GM18868 (cell line): Measurements from ENCODE around the gene SBNO2.

Experiments used
- ATAC-seq: cut with Tn5 transposase; IDR thresholded peaks from one replicate; pipeline ENCODE4 v1.9.1; 2021; ENCODE audit warnings: mild to moderate bottlenecking, moderate library complexity; ENCODE audit not compliant: unreplicated experiment

The SBNO2 gene, protein sequence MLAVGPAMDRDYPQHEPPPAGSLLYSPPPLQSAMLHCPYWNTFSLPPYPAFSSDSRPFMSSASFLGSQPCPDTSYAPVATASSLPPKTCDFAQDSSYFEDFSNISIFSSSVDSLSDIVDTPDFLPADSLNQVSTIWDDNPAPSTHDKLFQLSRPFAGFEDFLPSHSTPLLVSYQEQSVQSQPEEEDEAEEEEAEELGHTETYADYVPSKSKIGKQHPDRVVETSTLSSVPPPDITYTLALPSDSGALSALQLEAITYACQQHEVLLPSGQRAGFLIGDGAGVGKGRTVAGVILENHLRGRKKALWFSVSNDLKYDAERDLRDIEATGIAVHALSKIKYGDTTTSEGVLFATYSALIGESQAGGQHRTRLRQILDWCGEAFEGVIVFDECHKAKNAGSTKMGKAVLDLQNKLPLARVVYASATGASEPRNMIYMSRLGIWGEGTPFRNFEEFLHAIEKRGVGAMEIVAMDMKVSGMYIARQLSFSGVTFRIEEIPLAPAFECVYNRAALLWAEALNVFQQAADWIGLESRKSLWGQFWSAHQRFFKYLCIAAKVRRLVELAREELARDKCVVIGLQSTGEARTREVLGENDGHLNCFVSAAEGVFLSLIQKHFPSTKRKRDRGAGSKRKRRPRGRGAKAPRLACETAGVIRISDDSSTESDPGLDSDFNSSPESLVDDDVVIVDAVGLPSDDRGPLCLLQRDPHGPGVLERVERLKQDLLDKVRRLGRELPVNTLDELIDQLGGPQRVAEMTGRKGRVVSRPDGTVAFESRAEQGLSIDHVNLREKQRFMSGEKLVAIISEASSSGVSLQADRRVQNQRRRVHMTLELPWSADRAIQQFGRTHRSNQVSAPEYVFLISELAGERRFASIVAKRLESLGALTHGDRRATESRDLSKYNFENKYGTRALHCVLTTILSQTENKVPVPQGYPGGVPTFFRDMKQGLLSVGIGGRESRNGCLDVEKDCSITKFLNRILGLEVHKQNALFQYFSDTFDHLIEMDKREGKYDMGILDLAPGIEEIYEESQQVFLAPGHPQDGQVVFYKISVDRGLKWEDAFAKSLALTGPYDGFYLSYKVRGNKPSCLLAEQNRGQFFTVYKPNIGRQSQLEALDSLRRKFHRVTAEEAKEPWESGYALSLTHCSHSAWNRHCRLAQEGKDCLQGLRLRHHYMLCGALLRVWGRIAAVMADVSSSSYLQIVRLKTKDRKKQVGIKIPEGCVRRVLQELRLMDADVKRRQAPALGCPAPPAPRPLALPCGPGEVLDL (N-terminal part only)

DNA sequence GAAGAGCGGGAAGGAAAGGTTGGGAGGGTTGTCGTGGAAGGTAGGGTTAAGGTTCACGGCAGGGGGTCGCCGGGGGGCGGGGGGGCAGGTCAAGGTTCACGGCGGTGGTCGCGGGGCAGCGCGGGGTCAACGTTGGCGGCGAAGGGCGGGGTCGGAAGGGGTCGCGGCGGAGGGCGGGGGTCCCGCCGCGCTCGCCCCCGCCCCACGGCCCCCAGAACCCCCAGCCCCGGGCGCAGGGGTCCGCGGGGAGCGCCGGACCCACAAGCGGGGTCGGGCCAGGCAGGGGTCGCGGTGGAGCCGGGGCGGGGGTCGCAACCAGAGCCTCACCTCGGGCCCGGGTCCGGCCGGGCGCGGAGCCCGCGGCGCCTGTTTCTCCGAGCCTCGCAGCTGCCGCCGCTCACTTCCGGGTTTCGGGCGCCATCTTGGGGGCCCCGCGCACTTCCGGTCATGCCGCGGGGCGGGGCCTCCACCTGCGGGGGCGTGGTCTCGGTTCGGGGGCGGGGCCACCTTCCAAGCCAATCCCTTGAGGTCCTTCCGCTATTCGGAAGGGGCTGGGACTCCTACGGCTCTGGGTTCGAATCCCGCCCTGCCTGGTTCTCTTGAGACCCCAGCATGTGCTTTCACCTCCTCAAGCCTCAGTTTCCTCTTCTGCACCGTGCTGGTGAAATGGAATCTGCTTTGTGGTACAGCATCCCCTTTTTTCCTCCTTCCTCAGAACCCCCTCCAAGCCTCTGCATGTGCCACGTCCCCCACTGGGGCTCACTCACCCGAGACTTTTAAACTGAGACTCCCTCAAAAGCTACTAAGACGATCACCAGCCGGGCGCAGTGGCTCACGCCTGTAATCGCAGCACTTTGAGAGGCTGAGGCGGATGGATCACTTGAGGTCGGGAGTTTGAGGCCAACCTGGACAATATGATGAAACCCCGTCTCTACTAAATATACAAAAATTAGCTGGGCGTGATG lies at the start of gene SBNO2:
TSS of gene SBNO2 (minus strand) at position 424 of the 965 bp plus-strand sequence. CDS start 19,992 bp downstream, outside the sequence.
- peak; percentile 58 for ATAC-seq

DNA sequence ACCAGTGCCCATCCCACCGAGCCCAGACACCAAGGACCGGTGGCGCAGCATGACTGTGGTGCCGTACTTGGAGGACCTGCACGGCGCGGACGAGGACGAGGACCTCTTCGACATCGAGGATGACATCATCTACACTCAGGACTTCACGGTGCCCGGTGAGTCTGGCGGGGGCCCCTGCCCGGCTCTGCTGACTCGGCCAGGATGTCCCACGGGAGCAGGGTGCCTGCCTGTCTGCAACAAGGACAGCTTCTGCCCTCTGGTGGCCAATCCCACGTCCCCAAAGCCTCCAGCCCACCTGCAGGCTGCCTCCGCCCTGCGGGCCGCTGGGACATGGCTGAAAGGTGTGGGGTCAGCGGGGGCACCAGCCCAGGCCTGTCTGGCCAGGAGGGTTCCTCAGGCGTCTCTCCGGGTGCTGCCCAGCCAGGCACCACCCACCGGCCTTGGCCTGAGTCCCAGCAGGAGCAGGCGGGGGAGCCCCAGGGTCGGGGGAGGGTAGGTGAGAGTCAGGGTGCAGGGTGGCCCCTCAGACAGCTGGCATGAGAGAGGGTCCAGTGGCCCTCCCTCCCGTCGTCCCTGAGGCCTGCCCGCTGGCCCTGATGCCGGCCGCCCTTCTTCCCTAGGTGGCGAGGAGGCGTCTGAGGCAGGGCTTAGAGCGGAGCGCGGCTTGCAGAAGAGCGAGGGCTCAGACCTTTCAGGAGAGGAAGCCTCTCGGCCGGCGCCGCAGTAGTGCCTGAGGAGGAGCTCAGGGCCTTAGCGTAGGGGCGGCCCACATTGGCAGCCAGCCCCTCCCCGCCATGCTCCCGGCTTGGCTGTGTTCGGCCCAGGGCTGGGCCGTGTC lies 49.2 kb upstream of the SBNO2 start:
- ATAC-seq, result no peak

DNA sequence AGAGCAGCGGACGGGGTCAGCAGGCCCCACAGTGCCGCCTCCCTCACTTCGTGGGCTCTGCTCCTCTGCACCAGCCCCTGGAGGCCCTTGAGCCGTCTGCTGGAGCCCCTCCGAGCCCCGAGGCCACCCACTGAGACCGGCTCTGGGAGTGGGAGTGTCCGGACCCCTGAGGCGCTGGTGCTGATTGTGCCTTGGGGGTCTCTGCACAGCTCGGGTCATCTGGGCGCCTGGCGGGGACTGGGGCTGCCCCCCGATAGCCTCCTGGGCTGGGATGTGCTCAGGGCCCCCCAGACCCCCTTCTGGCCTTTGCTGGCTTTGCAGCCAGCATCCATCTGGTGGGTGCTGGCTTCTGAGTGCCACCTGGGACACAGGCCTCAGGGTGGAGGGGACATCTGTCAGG lies 48.3 kb upstream of the SBNO2 start:
- ATAC-seq, result no peak

DNA sequence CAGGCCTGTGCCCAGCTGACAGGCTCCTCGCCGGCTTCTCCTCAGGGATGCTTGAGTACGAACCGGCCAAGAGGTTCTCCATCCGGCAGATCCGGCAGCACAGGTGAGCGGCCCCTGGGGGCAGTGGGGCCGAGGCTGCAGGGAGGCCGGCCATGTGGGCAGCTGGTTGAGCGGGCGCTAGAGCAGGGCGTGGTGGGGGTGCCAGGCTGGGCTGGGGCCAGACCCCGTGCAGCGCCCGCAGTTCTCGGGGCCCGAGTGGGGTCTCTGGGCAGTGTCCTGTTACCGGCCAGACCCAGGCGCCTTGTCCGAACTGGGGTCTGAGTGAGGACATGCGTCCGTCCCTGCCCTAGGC lies 47.8 kb upstream of the SBNO2 start:
- ATAC-seq, result no peak

DNA sequence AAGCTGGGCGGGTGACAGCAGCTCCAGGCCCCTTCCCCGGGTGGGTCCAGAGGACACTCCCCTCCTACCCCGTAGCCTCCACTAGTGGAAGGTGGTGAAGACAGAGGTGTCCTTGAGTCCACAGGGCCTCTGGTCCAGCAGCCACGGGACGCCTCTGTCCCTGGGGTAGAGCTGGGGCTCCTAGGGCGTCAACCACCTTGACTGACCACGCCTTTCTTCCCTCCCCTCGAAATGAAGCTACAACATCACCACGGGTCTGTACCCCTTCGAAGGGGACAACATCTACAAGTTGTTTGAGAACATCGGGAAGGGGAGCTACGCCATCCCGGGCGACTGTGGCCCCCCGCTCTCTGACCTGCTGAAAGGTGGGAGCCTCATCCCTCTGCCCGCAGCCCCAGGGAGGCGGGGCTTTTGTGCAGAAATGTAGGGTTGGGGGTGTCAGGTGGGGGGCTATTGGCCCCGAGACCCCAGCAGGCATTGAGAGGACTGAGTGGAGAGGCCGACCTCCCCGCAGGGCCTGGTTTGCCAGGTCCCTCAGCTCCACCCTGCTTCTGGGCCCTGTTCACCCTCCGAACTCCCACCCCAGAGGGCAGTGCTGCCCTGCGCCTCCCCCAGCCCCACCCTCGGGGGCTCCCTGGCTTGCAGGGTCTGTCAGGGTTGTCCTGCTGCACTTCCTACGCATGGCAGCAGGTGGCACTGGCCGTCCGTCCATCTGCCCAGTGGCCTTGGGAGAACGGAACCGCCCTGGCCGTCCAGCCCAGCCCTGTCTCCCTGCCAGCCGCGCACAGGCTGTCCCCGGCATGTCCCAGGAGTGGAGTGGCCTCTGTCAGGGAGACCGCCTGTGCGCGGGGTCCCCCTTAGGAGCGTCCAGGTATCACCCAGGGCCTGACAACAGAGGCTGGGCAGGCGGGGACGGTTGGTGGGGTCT lies 47.2 kb upstream of the SBNO2 start:
- ATAC-seq, result no peak

DNA sequence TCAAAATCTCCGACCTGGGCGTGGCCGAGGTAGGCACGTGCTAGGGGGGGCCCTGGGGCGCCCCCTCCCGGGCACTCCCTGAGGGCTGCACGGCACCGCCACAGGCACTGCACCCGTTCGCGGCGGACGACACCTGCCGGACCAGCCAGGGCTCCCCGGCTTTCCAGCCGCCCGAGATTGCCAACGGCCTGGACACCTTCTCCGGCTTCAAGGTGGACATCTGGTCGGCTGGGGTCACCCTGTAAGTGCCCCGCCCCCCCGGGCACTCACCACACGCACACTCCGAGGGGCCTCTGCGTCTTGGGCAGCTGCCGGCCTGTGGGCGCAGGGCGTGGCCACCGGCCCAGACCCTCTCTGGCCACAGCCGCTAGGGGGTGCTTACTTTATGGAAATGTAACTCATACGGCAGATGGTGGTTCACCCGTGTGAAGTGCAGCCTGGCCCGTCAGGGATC lies 46.4 kb upstream of the SBNO2 start:
- ATAC-seq, result no peak

DNA sequence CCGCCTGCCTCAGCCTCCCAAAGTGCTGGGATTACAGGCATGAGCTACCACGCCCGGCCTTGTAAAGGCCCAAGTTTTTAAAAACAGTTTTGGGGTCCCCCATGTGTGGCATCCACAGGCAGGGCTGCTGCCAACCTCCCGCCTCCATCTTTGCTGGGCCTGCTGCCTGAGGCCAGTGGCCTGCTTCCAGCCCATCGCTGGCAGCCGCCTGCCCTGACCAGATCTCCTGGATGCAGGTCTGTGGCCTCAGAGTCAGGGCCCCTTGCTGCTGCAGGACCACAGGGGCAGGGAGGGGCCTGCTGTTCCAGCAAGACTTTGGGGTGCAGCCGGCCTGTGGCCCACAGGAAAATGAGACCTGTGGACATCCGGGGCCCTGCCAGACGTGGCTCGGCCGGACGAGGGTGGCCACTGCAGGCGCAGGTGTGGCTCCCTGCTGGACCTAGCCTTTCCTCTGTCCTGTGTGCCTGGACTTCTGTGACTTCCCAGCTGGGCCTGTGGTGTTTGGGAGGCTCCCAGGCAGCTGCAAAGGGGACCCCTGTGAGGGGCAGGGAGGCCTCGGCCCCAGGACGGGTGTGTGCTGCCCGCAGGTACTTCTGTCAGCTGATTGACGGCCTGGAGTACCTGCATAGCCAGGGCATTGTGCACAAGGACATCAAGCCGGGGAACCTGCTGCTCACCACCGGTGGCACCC lies 45.9 kb upstream of the SBNO2 start:
- ATAC-seq, result no peak

DNA sequence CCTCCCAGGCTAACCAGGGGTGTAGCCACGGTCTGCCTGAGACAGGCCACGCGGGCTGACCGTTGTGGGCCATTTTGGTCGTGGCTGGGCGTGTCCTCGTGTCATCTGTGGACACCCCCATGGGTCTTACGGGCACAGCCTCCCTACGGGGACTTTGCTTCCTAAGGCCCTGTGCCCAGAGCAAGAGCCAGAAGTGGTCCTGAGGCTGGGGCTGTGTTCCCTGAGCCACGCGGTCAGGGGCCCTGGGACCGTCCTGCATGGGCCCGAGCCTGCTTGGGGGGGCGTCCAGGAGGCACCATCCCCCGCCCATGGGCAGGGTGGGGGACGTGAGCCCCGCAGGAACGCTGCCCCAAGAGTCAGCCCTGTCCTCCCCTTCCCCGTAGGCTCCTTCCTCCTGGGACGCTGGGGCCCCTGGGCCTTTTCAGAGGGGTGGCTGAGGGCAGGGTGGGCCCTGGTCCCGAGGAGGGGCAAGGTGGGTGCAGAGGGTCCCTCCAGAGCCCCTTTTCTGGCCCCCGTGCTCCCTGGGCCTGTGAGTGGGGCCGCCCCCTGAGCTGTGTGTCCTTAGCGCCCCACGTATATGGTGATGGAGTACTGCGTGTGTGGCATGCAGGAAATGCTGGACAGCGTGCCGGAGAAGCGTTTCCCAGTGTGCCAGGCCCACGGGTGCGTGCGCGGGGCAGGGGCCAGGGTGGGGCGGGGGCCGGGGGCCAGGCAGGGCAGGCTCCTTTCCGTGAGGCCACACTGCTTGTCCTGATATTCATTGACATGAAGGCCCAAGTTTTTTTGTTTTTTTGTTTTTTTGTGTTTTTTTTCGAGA lies 44.9 kb upstream of the SBNO2 start:
- ATAC-seq, result no peak

DNA sequence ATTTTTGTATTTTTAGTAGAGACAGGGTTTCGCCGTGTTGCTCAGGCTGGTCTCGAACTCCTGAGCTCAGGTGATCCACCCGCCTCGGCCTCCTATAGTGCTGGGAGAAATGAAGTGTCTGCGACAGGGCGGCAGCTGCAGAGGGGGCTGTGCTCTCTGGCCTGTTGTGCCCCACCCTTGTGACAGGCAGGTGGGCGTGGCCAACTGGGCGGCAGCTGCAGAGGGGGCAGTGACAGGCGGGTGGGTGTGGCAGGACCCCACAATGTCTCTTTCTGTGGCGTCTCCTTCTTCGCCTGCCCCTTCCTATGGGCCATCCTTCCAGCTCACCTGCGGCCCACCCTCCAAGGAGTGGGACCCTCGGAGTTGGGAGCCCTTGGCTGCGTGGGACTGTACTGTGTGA lies 43.3 kb upstream of the SBNO2 start:
- no peak for ATAC-seq

DNA sequence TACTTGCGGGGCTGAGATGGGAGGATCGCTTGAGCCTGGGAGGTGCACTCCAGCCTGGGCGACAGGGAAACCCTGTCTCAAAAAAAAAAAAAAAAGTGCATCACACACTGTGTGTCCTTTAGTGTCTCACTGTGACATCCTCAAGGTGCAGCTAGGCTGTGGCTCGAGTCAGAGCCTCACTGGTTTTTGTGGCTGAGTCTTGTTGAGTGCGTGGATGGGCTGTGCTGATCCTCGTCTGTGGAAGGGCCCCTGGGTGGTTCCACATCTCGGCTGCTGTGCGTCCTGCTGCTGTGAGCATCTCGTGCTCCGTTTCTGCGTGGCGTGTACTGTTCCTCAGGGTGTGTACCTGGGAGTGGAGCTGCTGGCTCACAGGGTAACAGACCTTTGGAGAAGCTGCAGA lies 42.7 kb upstream of the SBNO2 start:
- ATAC-seq, result no peak

DNA sequence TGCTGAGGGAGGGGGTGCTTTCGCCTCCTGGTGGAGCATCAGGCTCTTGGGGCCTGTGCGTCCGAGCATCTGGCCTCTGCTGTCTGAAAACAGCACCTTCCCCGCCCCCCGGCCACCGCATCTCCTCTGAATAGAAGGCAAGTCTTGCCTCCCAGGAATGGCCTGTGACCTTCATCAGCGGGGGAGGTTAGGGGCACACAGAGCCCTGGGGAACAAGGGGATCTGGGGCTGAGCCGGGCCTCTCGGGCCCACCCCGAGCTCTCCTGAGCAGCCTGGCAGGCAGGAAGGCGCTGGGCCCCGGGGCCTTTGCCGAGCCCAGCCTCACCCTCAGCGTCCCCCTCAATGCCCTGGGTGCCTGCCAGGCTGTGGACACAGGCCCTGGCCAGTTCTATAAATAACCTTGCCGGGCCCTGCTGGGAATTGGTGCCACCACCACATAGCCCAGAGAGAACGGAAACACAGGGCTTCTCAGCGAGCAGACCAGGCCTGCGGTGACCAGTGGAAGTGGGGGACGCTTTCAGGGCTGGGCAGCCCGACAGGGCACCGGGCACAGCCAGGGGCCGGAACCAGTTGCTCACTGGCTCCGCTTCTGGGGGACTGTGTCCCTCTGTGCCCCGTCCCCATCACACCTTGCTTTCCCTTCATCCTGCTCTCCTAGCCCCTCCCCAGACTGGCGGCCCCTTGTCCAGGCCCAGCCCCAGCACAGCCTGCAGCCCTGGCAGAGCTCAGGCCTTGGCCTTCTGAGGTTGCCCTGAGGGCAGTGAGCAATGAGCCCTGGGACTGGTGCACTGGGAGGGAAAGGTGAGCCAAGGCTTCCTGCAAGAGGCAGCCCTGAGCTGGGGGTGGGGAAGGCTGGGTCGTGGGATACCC lies 41.0 kb upstream of the SBNO2 start:
- ATAC-seq, result no peak

DNA sequence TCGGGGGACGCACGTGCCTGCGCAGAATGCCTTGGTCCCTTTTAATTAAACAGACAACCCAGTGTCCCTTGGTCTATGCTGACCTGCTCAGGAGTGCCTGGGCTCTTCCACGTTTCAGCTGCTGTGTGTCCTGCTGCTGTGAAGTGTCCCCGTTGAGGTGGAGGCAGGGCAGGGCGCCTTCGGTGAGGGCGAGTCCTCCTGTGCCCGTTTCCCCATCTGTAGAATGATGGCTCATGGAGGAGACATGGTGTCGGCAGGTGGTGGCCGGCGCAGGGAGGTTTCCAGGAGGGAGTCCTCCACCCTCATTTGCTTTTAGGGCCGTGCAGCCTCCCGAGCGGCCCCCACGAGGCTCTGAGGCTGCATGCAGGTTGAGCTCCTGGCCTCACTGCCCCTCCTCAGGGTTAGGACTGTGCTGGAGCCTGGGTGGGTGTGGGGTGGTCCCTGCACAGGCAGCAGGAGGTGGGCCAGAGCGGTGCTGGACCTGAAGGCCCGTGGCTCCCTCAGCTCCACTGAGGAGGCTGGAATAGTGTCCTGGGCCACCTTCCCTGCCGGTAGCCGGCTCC lies 40.3 kb upstream of the SBNO2 start:
- ATAC-seq, result no peak

DNA sequence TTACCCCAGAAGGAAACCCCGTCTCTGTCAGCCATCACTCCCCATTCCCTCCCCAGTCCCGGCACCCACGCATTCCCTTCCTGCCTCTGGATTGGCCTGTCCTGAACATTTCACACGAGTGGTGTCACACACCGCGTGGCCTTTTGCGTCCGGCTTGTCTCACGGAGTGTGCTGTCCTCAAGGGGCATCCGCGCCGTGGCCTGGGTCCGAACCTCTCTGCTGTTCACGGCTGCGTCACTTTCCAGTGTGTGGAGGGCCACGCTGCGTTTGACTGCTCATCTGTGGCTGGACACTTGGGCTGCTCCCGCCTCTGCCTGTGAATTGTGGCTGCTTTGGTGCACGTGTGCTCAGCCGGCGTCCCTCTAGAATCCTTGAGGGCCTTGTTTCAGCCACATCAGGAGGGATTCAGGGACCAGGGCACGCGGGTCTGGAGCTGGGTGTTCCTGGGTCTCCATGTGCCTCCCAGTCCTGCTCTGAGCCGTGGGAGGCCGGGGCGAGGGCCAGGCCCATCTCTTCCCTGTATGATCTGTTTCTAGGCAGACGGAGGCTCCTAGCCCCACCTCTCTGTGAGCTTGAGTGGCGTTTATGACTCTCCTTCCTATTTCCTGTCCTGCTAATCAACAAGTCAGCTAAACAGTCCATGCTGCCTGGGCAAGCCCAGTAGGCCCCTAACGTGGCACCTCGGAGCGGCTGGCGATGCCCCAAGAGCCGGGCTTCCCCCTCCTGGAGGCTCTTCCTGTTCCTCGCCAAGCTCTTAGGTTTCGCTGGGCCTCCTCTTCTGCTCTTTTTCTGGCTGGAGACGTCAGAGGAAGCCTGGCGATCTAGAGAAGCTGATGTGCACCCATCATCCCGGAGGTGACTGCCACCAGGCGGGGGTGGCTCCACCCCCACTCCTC lies 39.6 kb upstream of the SBNO2 start:
- peak; percentile 52 for ATAC-seq

DNA sequence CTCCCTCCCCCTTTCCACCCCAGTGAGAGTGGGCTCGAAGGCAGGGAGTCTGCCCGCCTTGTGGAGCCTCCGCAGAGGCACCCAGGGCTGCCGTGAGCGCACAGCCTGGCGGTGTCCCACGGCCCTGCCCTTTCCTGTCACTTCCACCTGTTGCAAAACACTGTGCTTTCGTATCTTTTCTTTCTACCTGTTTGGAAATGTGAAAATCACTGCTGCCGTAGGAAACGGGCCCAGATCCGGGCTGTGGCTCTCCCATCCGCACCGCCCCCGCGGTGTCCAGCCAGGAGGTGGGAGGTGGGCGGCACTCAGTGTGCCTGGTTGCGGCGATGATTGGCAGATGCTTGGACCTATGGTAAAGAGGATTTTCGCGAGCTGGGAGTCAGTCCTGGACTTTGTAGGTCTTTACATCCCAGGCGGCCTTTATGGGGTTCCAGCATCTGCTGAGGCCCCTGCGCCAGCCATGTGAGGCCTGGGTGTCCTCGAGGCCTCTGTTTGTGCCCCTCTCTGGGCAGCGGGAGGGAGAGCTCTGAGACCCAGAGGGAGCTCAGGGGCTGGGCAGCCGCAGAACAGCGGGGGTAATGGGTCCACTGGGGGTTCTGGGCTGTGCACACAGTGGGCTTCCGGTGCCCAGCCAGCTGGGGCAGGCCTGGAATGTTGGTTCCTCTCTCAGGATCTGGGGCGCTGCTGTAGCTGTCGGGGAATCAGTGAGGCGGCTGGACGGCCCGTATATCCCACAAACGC lies 37.6 kb upstream of the SBNO2 start:
- no peak for ATAC-seq
